ENCODE results near the gene MYL5.

MYL5 gene

DNA sequence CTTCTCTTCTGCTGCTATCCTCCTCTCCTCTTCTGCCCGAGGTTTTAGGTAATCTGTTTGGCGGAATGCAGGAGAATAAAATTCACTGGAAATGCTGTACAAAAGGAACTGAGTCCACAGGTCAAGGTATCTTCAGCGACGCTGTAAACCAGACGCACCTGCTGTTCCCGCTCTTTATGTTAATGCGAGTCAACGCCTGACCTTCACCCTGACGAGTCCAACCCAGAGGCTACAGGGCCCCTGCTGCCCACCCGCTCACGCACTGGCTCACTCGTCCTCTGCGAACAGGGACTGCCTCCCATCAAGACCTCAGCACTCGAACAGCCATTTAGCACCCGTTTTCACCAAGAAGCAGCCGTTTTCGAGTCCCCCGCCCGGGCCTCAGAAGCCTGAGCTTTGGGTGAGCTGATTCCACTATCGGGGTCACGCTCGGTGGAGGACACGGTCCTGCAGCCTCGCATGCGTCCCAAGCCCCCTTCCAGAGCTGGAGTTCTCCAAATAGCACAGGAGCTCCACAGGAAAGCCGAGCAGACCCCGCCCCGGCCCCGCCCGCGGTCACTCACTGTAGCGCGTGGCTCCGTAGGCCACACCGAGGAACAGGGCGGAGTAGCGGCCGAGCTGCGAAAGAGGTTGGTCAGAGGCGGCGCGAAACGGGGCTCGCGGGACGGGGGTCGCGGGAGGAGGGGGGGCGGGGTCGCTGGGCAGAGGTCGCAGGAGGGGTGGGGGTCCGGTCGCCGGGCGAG is 822 bp upstream of the MYL5 start:
- Histone ChIP-seq H3K4me1 (ENCODE audit: control insufficient read depth in 2 of 2, insufficient read depth in 2 of 2, low read length in 2 of 2) (peaks cover 27 to 33% of the 10 kb centered on the region in 2 donors), H3K9ac (ENCODE audit: low read depth in 1 of 2, low read length in 2 of 2) (peak overlapping the region; percentile 70 to 77), H3K27me3 (ENCODE audit: control insufficient read depth in 2 of 2, insufficient read depth in 2 of 2, low read length in 2 of 2) (no peaks in the 10 kb centered on the region), H3K9me3 (ENCODE audit: control insufficient read depth in 2 of 2, low read length in 2 of 2) (no peaks in the 10 kb centered on the region), H3K27ac (ENCODE audit: low read depth in 2 of 2, low read length in 2 of 2) (peak overlapping the region; percentile 79 to 94), H3K4me3 (ENCODE audit: low read length in 2 of 2) (peak overlapping the region; percentile 78 to 81), H3K36me3 (ENCODE audit: control insufficient read depth in 2 of 2, insufficient read depth in 2 of 2, low read length in 2 of 2) (peaks cover 16 to 18% of the 10 kb centered on the region in 2 donors)

DNA sequence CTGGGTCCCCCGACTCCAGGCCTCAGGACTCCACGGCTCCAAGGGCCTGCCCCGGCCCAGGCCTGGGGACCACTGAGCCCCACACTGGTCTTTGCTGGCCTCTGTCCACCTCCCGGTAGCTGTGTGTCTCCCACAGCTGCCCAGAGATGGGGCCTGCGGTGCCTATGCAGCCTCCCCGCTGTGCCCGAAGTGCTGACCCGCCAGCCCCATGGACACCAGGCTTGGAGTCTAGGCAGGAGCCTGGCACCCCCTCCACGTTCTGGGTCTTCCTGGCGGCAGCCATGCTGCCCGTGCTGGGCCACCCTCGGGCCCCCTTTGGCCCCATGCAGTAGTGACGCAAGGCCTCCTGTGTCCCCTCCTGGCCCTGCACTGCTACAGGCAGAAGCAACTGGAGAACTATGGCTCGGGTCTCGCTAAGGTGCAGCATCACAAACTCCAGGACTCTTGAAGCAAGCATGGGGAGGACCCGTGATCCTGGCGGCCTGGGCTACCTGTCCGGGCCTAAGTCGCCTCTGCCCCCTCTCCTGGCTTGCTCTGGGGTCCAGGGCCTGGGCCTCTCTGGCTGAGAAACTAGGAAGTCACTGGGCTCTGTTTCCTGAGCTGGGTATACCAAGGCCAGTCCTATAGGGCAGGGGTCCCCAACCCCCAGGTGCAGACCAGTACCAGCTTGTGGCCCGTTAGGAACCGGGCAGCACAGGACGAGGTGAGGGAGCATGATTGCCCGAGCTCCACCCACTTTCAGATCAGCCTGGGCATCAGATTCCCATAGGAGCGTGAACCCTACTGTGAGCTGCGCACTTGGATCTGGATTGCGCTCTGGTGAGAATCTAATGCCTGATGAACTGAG is 917 bp downstream of the MYL5 start:
- Histone ChIP-seq H3K27me3 (ENCODE audit: control insufficient read depth in 2 of 2, insufficient read depth in 2 of 2, low read length in 2 of 2) (no peaks in the 10 kb centered on the region), H3K9me3 (ENCODE audit: control insufficient read depth in 2 of 2, low read length in 2 of 2) (no peaks in the 10 kb centered on the region), H3K27ac (ENCODE audit: low read depth in 2 of 2, low read length in 2 of 2) (peak overlapping the region; percentile 89 to 94), H3K4me3 (ENCODE audit: low read length in 2 of 2) (peak overlapping the region; percentile 83 to 89), H3K36me3 (ENCODE audit: control insufficient read depth in 2 of 2, insufficient read depth in 2 of 2, low read length in 2 of 2) (peaks cover 16 to 18% of the 10 kb centered on the region in 2 donors), H3K9ac (ENCODE audit: low read depth in 1 of 2, low read length in 2 of 2) (peak overlapping the region; percentile 94), H3K4me1 (ENCODE audit: control insufficient read depth in 2 of 2, insufficient read depth in 2 of 2, low read length in 2 of 2) (peaks cover 27 to 34% of the 10 kb centered on the region in 2 donors)

DNA sequence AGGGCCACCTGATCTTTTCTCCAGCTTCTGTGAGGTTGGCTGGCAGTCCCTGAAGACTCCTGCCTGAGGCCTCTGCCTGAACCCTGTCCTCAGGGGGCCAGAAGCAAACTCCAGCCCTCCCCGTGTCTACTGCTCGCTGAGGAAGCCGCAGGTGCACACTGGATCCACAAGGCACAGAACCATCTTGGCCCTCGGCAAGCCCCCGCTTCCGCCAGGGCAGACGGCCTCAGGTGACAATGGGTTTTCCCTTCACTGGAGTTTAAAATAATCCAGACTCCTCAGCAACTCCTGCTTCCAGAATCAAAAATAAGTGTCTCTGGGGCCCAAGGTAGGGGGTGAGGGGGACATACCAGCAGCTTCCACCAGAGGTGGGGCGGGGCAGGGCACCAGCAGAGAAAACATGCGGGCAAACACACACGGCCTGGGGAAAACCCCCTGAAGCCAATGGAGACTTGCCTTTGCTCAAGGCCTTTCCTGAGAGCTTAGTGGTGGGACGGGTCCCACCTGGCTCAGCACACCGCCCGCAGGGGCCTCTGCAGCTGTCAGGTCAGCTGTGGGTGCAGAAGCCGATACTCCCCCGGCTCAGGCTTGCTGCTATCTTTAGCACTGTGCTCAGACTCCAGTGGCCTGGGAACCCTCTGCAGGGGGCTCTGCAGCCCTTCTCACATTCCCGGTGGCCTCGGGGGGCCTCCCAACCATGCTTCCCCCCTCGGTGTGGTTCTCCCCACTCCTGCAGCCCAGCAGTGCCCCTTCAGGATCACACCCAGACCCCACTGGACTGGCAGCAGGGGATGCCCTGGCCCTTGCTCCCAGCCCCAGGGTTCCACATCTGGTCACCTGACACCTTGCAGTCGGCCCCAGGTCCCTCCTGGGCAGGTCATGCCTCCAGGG is 1.9 kb downstream of the MYL5 start:
- H3K27ac ChIP-seq (ENCODE audit: low read depth in 2 of 2, low read length in 2 of 2): peak overlapping the region in 1 of 2 donors; percentile 94
- no peak overlapping the region for H3K4me3 ChIP-seq (ENCODE audit: low read length in 2 of 2)
- H3K4me1 ChIP-seq (ENCODE audit: control insufficient read depth in 2 of 2, insufficient read depth in 2 of 2, low read length in 2 of 2): peaks cover 28 to 40% of the 10 kb centered on the region in 2 donors
- no peaks in the 10 kb centered on the region for H3K27me3 ChIP-seq (ENCODE audit: control insufficient read depth in 2 of 2, insufficient read depth in 2 of 2, low read length in 2 of 2)
- peaks cover 10 to 11% of the 10 kb centered on the region in 2 donors for H3K36me3 ChIP-seq (ENCODE audit: control insufficient read depth in 2 of 2, insufficient read depth in 2 of 2, low read length in 2 of 2)
- no peaks in the 10 kb centered on the region for H3K9me3 ChIP-seq (ENCODE audit: control insufficient read depth in 2 of 2, low read length in 2 of 2)
- no peak overlapping the region for H3K9ac ChIP-seq (ENCODE audit: low read depth in 1 of 2, low read length in 2 of 2)

DNA sequence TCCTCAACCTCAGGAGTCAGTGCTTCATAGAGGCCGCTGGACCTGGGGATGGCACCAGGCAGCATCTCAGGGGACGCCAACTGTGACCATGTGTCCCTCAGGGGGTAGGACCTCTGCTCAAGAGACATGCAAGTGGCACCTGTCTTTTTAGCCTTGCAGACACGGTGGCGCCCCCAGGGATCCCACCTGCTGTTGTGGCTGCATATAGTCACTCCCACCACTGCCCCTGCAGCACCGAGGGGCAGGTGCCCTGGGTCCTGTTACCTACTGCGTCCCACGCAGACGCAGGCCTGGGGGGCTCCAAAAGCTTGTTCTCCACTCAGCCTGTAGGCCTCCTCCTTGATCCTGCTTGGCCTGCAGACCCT is 2.5 kb downstream of the MYL5 start:
- peaks cover 28 to 40% of the 10 kb centered on the region in 2 donors for H3K4me1 ChIP-seq (ENCODE audit: control insufficient read depth in 2 of 2, insufficient read depth in 2 of 2, low read length in 2 of 2)
- no peaks in the 10 kb centered on the region for H3K27me3 ChIP-seq (ENCODE audit: control insufficient read depth in 2 of 2, insufficient read depth in 2 of 2, low read length in 2 of 2)
- no peak overlapping the region for H3K4me3 ChIP-seq (ENCODE audit: low read length in 2 of 2)
- H3K9ac ChIP-seq (ENCODE audit: low read depth in 1 of 2, low read length in 2 of 2): no peak overlapping the region
- H3K9me3 ChIP-seq (ENCODE audit: control insufficient read depth in 2 of 2, low read length in 2 of 2): no peaks in the 10 kb centered on the region
- peaks cover 4 to 5% of the 10 kb centered on the region in 2 donors for H3K36me3 ChIP-seq (ENCODE audit: control insufficient read depth in 2 of 2, insufficient read depth in 2 of 2, low read length in 2 of 2)
- H3K27ac ChIP-seq (ENCODE audit: low read depth in 2 of 2, low read length in 2 of 2): peak overlapping the region in 1 of 2 donors; percentile 2

DNA sequence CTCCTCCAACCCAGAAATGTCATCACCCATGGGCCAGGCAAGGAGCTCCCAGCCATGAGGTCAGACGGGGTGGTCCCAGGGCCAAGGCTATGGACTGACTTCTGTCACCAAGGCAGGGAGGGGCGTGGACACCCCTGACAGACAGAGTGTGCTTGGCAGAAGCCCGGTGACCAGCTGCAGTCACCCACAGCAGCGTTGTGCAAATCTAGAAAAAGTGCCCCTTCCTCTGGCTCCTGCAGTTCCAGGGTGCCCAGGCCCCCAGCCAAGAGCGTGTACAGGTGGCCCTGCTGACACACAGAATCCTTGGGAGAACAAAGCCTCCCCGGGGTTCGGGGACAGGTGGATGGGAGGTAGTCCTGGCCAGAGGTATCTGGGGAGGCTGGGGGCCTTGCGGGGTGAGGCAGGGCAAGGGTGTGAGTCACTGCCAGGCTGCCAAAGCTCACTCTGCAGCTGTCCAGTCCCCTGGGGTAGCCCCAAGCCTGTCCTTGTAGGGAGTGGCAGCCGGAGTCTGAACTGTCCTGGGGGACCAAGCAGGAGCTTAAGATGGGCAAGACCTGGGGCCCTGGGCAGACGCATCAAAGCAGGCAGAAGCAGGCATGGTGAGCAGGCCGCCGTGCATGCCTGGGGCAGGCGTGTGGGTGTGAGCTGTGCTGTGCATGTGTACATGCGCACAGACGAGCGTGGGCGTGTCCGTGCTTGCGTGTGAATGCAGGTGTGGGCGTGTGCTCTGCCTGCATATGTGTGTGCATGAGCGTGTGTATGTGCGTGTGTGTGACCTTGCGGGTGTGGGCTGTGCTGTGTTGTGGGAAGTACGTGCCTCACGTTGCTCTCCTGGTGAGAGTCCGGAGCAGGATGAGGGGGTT is 3.3 kb downstream of the MYL5 start:
- peaks cover 35 to 45% of the 10 kb centered on the region in 2 donors for H3K4me1 ChIP-seq (ENCODE audit: control insufficient read depth in 2 of 2, insufficient read depth in 2 of 2, low read length in 2 of 2)
- no peaks in the 10 kb centered on the region for H3K27me3 ChIP-seq (ENCODE audit: control insufficient read depth in 2 of 2, insufficient read depth in 2 of 2, low read length in 2 of 2)
- no peaks in the 10 kb centered on the region for H3K9me3 ChIP-seq (ENCODE audit: control insufficient read depth in 2 of 2, low read length in 2 of 2)
- peak overlapping the region in 1 of 2 donors; percentile 9 for H3K27ac ChIP-seq (ENCODE audit: low read depth in 2 of 2, low read length in 2 of 2)
- H3K4me3 ChIP-seq (ENCODE audit: low read length in 2 of 2): peak overlapping the region; percentile 5 to 45
- H3K36me3 ChIP-seq (ENCODE audit: control insufficient read depth in 2 of 2, insufficient read depth in 2 of 2, low read length in 2 of 2): no peaks in the 10 kb centered on the region
- H3K9ac ChIP-seq (ENCODE audit: low read depth in 1 of 2, low read length in 2 of 2): peak overlapping the region in 1 of 2 donors; percentile 36

DNA sequence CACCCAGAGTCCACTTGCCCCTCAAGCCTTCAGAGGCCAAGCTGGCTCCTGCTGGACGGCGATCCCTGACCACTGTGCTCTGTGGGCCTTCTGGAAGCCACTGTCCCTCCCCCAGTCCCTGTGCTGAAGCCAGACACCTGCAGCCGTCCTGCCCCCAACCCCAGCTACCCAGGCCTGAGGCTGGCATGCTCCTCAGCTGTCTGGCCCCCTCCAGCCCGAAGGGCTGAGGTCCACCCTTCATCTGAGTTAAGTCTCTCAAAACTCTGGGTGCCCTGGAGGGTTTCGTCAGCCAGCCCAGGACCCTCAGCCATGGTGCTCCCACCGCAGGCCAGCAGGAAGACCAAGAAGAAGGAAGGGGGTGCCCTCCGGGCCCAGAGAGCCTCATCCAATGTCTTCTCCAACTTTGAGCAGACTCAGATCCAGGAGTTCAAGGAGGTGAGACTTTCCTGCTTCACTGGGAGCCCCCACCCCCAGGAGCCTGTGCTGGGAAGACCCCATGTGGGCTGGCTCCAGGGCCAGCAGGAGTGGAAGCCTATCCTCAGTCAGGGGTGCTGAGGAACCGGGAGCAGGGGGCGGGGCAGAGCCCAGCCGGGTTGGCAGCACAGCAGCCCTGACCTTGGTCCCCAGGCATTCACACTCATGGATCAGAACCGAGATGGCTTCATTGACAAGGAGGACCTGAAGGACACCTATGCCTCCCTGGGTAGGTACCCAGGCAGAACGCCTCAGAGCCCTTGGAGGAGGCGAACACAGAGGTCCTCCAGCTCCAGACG is 4.2 kb downstream of the MYL5 start:
- H3K27me3 ChIP-seq (ENCODE audit: control insufficient read depth in 2 of 2, insufficient read depth in 2 of 2, low read length in 2 of 2): no peaks in the 10 kb centered on the region
- H3K4me1 ChIP-seq (ENCODE audit: control insufficient read depth in 2 of 2, insufficient read depth in 2 of 2, low read length in 2 of 2): peaks cover 36 to 47% of the 10 kb centered on the region in 2 donors
- H3K36me3 ChIP-seq (ENCODE audit: control insufficient read depth in 2 of 2, insufficient read depth in 2 of 2, low read length in 2 of 2): no peaks in the 10 kb centered on the region
- peak overlapping the region in 1 of 2 donors; percentile 7 for H3K9ac ChIP-seq (ENCODE audit: low read depth in 1 of 2, low read length in 2 of 2)
- H3K27ac ChIP-seq (ENCODE audit: low read depth in 2 of 2, low read length in 2 of 2): peak overlapping the region in 1 of 2 donors; percentile 9
- peak overlapping the region; percentile 5 to 45 for H3K4me3 ChIP-seq (ENCODE audit: low read length in 2 of 2)
- H3K9me3 ChIP-seq (ENCODE audit: control insufficient read depth in 2 of 2, low read length in 2 of 2): no peaks in the 10 kb centered on the region

DNA sequence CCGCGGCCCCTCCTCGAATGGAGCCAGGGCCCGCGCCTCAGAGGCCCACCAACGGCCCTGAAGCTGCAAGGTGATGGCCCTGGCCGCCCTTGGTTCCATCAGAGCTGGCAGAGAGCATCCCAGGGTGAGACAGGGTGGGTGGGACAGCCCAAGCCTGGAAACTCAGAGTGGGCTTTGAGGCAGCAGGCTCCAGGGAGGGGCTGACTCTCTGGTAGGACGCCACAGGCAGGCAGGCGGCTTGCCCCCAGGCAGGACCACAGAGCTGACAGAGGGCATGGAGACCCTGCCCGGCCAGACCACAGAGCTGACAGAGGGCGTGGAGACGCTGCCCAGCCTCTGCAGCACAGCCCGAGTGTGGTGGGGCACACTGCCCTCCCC is 4.8 kb downstream of the MYL5 start:
- Histone ChIP-seq H3K27ac (ENCODE audit: low read depth in 2 of 2, low read length in 2 of 2) (no peak overlapping the region), H3K36me3 (ENCODE audit: control insufficient read depth in 2 of 2, insufficient read depth in 2 of 2, low read length in 2 of 2) (no peaks in the 10 kb centered on the region), H3K27me3 (ENCODE audit: control insufficient read depth in 2 of 2, insufficient read depth in 2 of 2, low read length in 2 of 2) (no peaks in the 10 kb centered on the region), H3K9ac (ENCODE audit: low read depth in 1 of 2, low read length in 2 of 2) (no peak overlapping the region), H3K9me3 (ENCODE audit: control insufficient read depth in 2 of 2, low read length in 2 of 2) (no peaks in the 10 kb centered on the region), H3K4me3 (ENCODE audit: low read length in 2 of 2) (no peak overlapping the region), H3K4me1 (ENCODE audit: control insufficient read depth in 2 of 2, insufficient read depth in 2 of 2, low read length in 2 of 2) (peaks cover 41 to 51% of the 10 kb centered on the region in 2 donors)

DNA sequence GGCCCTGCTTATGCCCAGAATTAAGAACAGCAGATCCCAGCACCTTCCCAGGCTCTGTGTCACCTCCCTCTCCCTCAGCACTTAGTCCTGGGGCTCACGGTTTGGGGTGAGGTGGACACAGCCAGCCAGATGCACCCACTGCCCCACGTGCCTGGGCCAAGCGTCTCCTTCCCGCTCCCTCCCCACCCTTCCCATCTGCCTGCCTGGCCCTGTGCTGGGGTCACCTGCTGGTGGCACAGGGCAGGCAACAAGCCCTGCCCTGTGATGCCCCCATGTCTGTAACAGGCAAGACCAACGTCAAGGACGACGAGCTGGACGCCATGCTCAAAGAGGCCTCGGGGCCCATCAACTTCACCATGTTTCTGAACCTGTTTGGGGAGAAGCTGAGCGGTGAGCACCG is 5.3 kb downstream of the MYL5 start:
- H3K4me3 ChIP-seq (ENCODE audit: low read length in 2 of 2): no peak overlapping the region
- no peak overlapping the region for H3K9ac ChIP-seq (ENCODE audit: low read depth in 1 of 2, low read length in 2 of 2)
- H3K4me1 ChIP-seq (ENCODE audit: control insufficient read depth in 2 of 2, insufficient read depth in 2 of 2, low read length in 2 of 2): peaks cover 42 to 51% of the 10 kb centered on the region in 2 donors
- no peaks in the 10 kb centered on the region for H3K9me3 ChIP-seq (ENCODE audit: control insufficient read depth in 2 of 2, low read length in 2 of 2)
- no peaks in the 10 kb centered on the region for H3K36me3 ChIP-seq (ENCODE audit: control insufficient read depth in 2 of 2, insufficient read depth in 2 of 2, low read length in 2 of 2)
- H3K27me3 ChIP-seq (ENCODE audit: control insufficient read depth in 2 of 2, insufficient read depth in 2 of 2, low read length in 2 of 2): no peaks in the 10 kb centered on the region
- no peak overlapping the region for H3K27ac ChIP-seq (ENCODE audit: low read depth in 2 of 2, low read length in 2 of 2)

Measured in mucosa of rectum (tissue), 2 donors.